ENCODE measurements around the gene ANAPC2. TPM values are rescaled to one million over a fixed set of nuclear protein-coding genes. Genes with fewer than 3 reads are reported as not detected.

ANAPC2 gene
- total RNA-seq, 4 donors from 2014 or later, result 37.7 to 118 (median 78.7) TPM

Small RNAs within 50 kb of the gene (small RNA-seq; reads per million reads assigned to genes)
- 0 reads per million in 2 donors for gene MIR3621

Other genes starting within 250 kb of the ANAPC2 start
- gene FBXW5, start 243.8 kb downstream of the ANAPC2 start, total RNA-seq, result 100 to 1,000 TPM; 247 to 470 (median 336) TPM
- 100 to 1,000 TPM in 1 of 4 donors, 10 to 100 TPM in 2, not detected in 1; 24.9 to 148 (median 66.2) TPM for gene C8G, start 243.3 kb downstream of the ANAPC2 start, total RNA-seq
- gene LCN12, start 236.3 kb downstream of the ANAPC2 start, total RNA-seq, result 1 to 10 TPM in 3 of 4 donors, not detected in 1; 1.8 to 8.7 (median 7.9) TPM
- 10 to 100 TPM in 2 of 4 donors, 1 to 10 TPM in 2; 1.2 to 21.5 (median 7.8) TPM for gene PTGDS, start 211.1 kb downstream of the ANAPC2 start, total RNA-seq
- gene LCNL1, start 205.6 kb downstream of the ANAPC2 start, total RNA-seq, result under 1 TPM in 2 of 4 donors, not detected in 2; 0.28 to 0.83 TPM
- gene PAXX, start 196.1 kb downstream of the ANAPC2 start, total RNA-seq, result 10 to 100 TPM; 52.3 to 92.4 (median 63.0) TPM
- gene CLIC3, start 192.0 kb downstream of the ANAPC2 start, total RNA-seq, result 1 to 10 TPM in 1 of 4 donors, not detected in 3; 3.3 TPM
- gene ABCA2, start 160.3 kb downstream of the ANAPC2 start, total RNA-seq, result 10 to 100 TPM; 46.4 to 69.0 (median 49.0) TPM
- gene FUT7, start 156.5 kb downstream of the ANAPC2 start, total RNA-seq, result not detected
- gene NPDC1, start 142.4 kb downstream of the ANAPC2 start, total RNA-seq, result 100 to 1,000 TPM in 2 of 4 donors, 10 to 100 TPM in 2; 54.2 to 106 (median 83.8) TPM
- 10 to 100 TPM in 3 of 4 donors, 1 to 10 TPM in 1; 5.0 to 53.8 (median 28.9) TPM for gene ENTPD2, start 134.5 kb downstream of the ANAPC2 start, total RNA-seq
- gene SAPCD2, start 118.0 kb downstream of the ANAPC2 start, total RNA-seq, result 10 to 100 TPM in 1 of 4 donors, 1 to 10 TPM in 3; 5.6 to 12.4 (median 7.9) TPM
- gene UAP1L1, start 111.0 kb downstream of the ANAPC2 start, total RNA-seq, result 10 to 100 TPM in 1 of 4 donors, 1 to 10 TPM in 3; 4.9 to 15.7 (median 6.6) TPM
- 10 to 100 TPM; 42.7 to 74.7 (median 61.0) TPM for gene MAN1B1, start 101.6 kb downstream of the ANAPC2 start, total RNA-seq
- gene DPP7, start 73.8 kb downstream of the ANAPC2 start, total RNA-seq, result 100 to 1,000 TPM in 1 of 4 donors, 10 to 100 TPM in 3; 44.7 to 177 (median 76.7) TPM
- gene GRIN1, start 49.4 kb downstream of the ANAPC2 start, total RNA-seq, result not detected
- 10 to 100 TPM; 14.5 to 45.7 (median 34.1) TPM for gene LRRC26, start 18.5 kb downstream of the ANAPC2 start, total RNA-seq
- gene TMEM210, start 16.5 kb downstream of the ANAPC2 start, total RNA-seq, result not detected
- 10 to 100 TPM; 58.6 to 82.0 (median 71.6) TPM for gene SSNA1, start 116 bp upstream of the ANAPC2 start, total RNA-seq
- 100 to 1,000 TPM in 3 of 4 donors, 10 to 100 TPM in 1; 28.1 to 167 (median 130) TPM for gene TPRN, start 12.2 kb upstream of the ANAPC2 start, total RNA-seq
- gene TMEM203, start 17.1 kb upstream of the ANAPC2 start, total RNA-seq, result 10 to 100 TPM; 11.6 to 33.5 (median 27.6) TPM
- 10 to 100 TPM; 16.3 to 39.2 (median 25.1) TPM for gene NDOR1, start 17.1 kb upstream of the ANAPC2 start, total RNA-seq
- 1 to 10 TPM in 2 of 4 donors, not detected in 2; 4.4 to 5.9 TPM for gene RNF208, start 33.7 kb upstream of the ANAPC2 start, total RNA-seq
- gene CYSRT1, start 36.6 kb upstream of the ANAPC2 start, total RNA-seq, result 1 to 10 TPM in 2 of 4 donors, not detected in 2; 1.3 to 1.9 TPM
- not detected for gene RNF224, start 38.9 kb upstream of the ANAPC2 start, total RNA-seq
- gene SLC34A3, start 42.3 kb upstream of the ANAPC2 start, total RNA-seq, result 10 to 100 TPM in 2 of 4 donors, 1 to 10 TPM in 1, not detected in 1; 4.0 to 14.8 (median 13.3) TPM
- 100 to 1,000 TPM; 174 to 409 (median 322) TPM for gene TUBB4B, start 52.7 kb upstream of the ANAPC2 start, total RNA-seq
- gene STPG3, start 62.7 kb upstream of the ANAPC2 start, total RNA-seq, result not detected
- 10 to 100 TPM; 47.4 to 57.8 (median 50.2) TPM for gene NELFB, start 66.8 kb upstream of the ANAPC2 start, total RNA-seq
- gene TOR4A, start 89.2 kb upstream of the ANAPC2 start, total RNA-seq, result 10 to 100 TPM; 33.8 to 45.7 (median 39.2) TPM
- gene NRARP, start 113.7 kb upstream of the ANAPC2 start, total RNA-seq, result 10 to 100 TPM; 35.3 to 56.1 (median 43.8) TPM
- 10 to 100 TPM; 38.7 to 82.4 (median 61.6) TPM for gene EXD3, start 234.6 kb upstream of the ANAPC2 start, total RNA-seq
- gene NOXA1, start 234.8 kb upstream of the ANAPC2 start, total RNA-seq, result 10 to 100 TPM; 28.2 to 37.3 (median 33.2) TPM